DMS79 treated with DMSO at 0.1 percent for 48 hours (cell line): Measurements from ENCODE around the gene THAP8.
A peak's percentile ranks its signal among the peaks of the same experiment; 100 is the strongest.

Source experiments
- DNase-seq: peaks from one replicate; lab custom pipeline; 2025; lab: John Stamatoyannopoulos, UW

THAP8 gene

GRCh38 chr19:36030264-36031148, 23.6 kb downstream of the THAP8 start:
- DNase-seq = no peak

GRCh38 chr19:36028313-36029041, 25.6 kb downstream of the THAP8 start:
- no peak for DNase-seq

GRCh38 chr19:36027696-36028095, 26.4 kb downstream of the THAP8 start:
- no peak for DNase-seq

GRCh38 chr19:36026091-36026876, 27.8 kb downstream of the THAP8 start:
- DNase-seq = no peak

- no peak for DNase-seq
Observed at GRCh38 chr19:36025541-36025940, 28.5 kb downstream of the THAP8 start.

GRCh38 chr19:36023432-36023831, 30.7 kb downstream of the THAP8 start:
- DNase-seq = no peak

- no peak for DNase-seq
Observed at GRCh38 chr19:36019061-36019670, 34.9 kb downstream of the THAP8 start.

- DNase-seq = peak; percentile 98
Observed at GRCh38 chr19:36014012-36014924, 39.8 kb downstream of the THAP8 start, which contains the start of gene ALKBH6. Gene ALKBH6, minus strand, starts transcription at chr19:36014213. Its CDS starts 816 bp downstream, at chr19:36013397.

- no peak for DNase-seq
Observed at GRCh38 chr19:36013280-36014011, 40.6 kb downstream of the THAP8 start.

- no peak for DNase-seq
Observed at GRCh38 chr19:36010402-36010801, 43.7 kb downstream of the THAP8 start.

- DNase-seq = no peak
Observed at GRCh38 chr19:36009633-36010379, 44.3 kb downstream of the THAP8 start.

- DNase-seq = peak; percentile 45
Observed at GRCh38 chr19:36009220-36009619, 44.9 kb downstream of the THAP8 start.

GRCh38 chr19:36008336-36008978, 45.6 kb downstream of the THAP8 start, which contains the start of gene SYNE4:
Gene SYNE4, minus strand, starts transcription at chr19:36008813. Its CDS starts 132 bp downstream, at chr19:36008681.
- peak; percentile 77 for DNase-seq

- DNase-seq = no peak
Observed at GRCh38 chr19:36006955-36007354, 47.1 kb downstream of the THAP8 start.

GRCh38 chr19:36003284-36003683, 50.8 kb downstream of the THAP8 start:
- no peak for DNase-seq

GRCh38 chr19:36001605-36002004, 52.5 kb downstream of the THAP8 start:
- no peak for DNase-seq

- no peak for DNase-seq
Observed at GRCh38 chr19:35996777-35997176, 57.3 kb downstream of the THAP8 start.
